ENCODE results near the gene KCNC1. TPM values are rescaled to one million over a fixed set of nuclear protein-coding genes. Genes with fewer than 3 reads are reported as not detected.

The KCNC1 gene
- total and polyA plus RNA-seq, 2 experiments from 2014 or later = 0.11 TPM; not detected in 1

DNA sequence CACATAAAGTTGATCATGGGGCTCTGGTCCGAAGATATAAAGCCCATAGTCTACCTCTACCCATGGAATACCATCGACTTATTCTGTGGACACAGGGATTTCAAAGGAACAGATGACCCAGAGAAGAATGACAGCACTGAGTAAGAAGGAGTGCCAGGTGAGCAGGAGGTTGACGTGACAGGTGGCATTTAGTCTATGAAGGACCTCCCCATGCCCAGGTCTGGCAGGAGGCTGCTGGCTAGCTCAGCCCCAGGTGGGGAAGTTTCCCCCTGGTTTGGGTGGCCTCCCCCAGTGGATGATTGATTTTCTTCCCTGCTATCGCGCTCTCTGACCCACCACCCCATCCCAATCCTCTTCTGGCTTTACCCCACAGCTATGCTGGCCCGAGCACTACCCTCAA, 39.1 kb downstream of the KCNC1 start:
- no peaks in the 10 kb centered on the region for H3K36me3 ChIP-seq (ENCODE audit: insufficient read depth)
- H3K4me1 ChIP-seq (ENCODE audit: insufficient read depth) = no peaks in the 10 kb centered on the region
- no peaks in the 10 kb centered on the region for H3K36me3 Mint-ChIP-seq (ENCODE audit: low read depth)
- peaks cover 8% of the 10 kb centered on the region for H3K4me1 Mint-ChIP-seq
- no peak overlapping the region for H2AFZ ChIP-seq
- no peak overlapping the region for H3K27ac Mint-ChIP-seq
- no peak for TF ChIP-seq STAT1 (IDR thresholded peaks at IDR 0.05; ENCODE audit: unreplicated experiment)
- TF ChIP-seq JUNB (IDR thresholded peaks at IDR 0.05; ENCODE audit: unreplicated experiment) = no peak
- H3K27ac ChIP-seq (ENCODE audit: low read depth) = no peak overlapping the region
- no peaks in the 10 kb centered on the region for H4K20me1 ChIP-seq (replicated peaks; ENCODE audit: insufficient read depth)
- no peaks in the 10 kb centered on the region for H3K27me3 ChIP-seq (ENCODE audit: insufficient read depth)
- no peak for DNase-seq (ENCODE audit: low spot score)
- no peaks in the 10 kb centered on the region for H3K79me2 ChIP-seq (replicated peaks; ENCODE audit: insufficient read depth)
- peaks cover 5% of the 10 kb centered on the region for H3K27me3 Mint-ChIP-seq (ENCODE audit: insufficient read depth, low read depth, poor library complexity)
- no peaks in the 10 kb centered on the region; the same call in 2 of the 3 replicates for H3K9me3 Mint-ChIP-seq
- H3K4me3 ChIP-seq = no peak overlapping the region
- no peaks in the 10 kb centered on the region for H3F3A ChIP-seq (replicated peaks; ENCODE audit: low read depth)
- ATAC-seq = no peak
- no peaks in the 10 kb centered on the region for H3K9me2 ChIP-seq (ENCODE audit: insufficient read depth)
- H3K4me3 Mint-ChIP-seq = no peak overlapping the region
- no peak overlapping the region for H3K4me2 ChIP-seq

- H3K9me3 Mint-ChIP-seq = no peaks in the 10 kb centered on the region
- H3K4me3 ChIP-seq = no peak overlapping the region
- TF ChIP-seq STAT1 (IDR thresholded peaks at IDR 0.05; ENCODE audit: unreplicated experiment) (no peak), EZH2phosphoT487 (IDR thresholded peaks at IDR 0.05; ENCODE audit: unreplicated experiment) (no peak), NANOG (IDR thresholded peaks at IDR 0.05; ENCODE audit: borderline replicate concordance) (no peak), ZNF331 (CRISPR knock-in tag; IDR thresholded peaks at IDR 0.05; ENCODE audit: low read depth) (no peak), CREB1 (CRISPR knock-in tag; IDR thresholded peaks at IDR 0.05; ENCODE audit: low read depth) (no peak), POLR2AphosphoS5 (IDR thresholded peaks at IDR 0.05; ENCODE audit: low read depth) (no peak), JUNB (IDR thresholded peaks at IDR 0.05; ENCODE audit: unreplicated experiment) (no peak), ZNF114 (CRISPR knock-in tag; IDR thresholded peaks at IDR 0.05) (no peak), REST (IDR thresholded peaks at IDR 0.05; ENCODE audit: unreplicated experiment) (no peak)
- TF ChIP-seq, protein P1, sequence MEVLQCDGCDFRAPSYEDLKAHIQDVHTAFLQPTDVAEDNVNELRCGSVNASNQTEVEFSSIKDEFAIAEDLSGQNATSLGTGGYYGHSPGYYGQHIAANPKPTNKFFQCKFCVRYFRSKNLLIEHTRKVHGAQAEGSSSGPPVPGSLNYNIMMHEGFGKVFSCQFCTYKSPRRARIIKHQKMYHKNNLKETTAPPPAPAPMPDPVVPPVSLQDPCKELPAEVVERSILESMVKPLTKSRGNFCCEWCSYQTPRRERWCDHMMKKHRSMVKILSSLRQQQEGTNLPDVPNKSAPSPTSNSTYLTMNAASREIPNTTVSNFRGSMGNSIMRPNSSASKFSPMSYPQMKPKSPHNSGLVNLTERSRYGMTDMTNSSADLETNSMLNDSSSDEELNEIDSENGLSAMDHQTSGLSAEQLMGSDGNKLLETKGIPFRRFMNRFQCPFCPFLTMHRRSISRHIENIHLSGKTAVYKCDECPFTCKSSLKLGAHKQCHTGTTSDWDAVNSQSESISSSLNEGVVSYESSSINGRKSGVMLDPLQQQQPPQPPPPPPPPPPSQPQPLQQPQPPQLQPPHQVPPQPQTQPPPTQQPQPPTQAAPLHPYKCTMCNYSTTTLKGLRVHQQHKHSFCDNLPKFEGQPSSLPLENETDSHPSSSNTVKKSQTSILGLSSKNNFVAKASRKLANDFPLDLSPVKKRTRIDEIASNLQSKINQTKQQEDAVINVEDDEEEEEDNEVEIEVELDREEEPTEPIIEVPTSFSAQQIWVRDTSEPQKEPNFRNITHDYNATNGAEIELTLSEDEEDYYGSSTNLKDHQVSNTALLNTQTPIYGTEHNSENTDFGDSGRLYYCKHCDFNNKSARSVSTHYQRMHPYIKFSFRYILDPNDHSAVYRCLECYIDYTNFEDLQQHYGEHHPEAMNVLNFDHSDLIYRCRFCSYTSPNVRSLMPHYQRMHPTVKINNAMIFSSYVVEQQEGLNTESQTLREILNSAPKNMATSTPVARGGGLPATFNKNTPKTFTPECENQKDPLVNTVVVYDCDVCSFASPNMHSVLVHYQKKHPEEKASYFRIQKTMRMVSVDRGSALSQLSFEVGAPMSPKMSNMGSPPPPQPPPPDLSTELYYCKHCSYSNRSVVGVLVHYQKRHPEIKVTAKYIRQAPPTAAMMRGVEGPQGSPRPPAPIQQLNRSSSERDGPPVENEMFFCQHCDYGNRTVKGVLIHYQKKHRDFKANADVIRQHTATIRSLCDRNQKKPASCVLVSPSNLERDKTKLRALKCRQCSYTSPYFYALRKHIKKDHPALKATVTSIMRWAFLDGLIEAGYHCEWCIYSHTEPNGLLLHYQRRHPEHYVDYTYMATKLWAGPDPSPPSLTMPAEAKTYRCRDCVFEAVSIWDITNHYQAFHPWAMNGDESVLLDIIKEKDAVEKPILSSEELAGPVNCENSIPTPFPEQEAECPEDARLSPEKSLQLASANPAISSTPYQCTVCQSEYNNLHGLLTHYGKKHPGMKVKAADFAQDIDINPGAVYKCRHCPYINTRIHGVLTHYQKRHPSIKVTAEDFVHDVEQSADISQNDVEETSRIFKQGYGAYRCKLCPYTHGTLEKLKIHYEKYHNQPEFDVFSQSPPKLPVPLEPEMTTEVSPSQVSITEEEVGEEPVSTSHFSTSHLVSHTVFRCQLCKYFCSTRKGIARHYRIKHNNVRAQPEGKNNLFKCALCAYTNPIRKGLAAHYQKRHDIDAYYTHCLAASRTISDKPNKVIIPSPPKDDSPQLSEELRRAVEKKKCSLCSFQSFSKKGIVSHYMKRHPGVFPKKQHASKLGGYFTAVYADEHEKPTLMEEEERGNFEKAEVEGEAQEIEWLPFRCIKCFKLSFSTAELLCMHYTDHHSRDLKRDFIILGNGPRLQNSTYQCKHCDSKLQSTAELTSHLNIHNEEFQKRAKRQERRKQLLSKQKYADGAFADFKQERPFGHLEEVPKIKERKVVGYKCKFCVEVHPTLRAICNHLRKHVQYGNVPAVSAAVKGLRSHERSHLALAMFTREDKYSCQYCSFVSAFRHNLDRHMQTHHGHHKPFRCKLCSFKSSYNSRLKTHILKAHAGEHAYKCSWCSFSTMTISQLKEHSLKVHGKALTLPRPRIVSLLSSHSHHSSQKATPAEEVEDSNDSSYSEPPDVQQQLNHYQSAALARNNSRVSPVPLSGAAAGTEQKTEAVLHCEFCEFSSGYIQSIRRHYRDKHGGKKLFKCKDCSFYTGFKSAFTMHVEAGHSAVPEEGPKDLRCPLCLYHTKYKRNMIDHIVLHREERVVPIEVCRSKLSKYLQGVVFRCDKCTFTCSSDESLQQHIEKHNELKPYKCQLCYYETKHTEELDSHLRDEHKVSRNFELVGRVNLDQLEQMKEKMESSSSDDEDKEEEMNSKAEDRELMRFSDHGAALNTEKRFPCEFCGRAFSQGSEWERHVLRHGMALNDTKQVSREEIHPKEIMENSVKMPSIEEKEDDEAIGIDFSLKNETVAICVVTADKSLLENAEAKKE (CRISPR knock-in tag; IDR thresholded peaks at IDR 0.05) = no peak
Measured at GRCh38 chr11:17774232-17775034, 39.9 kb downstream of the KCNC1 start.

More at GRCh38 chr11:17774232-17775034, 39.9 kb downstream of the KCNC1 start:
- Histone ChIP-seq H2AFZ (no peak overlapping the region), H3K4me2 (no peak overlapping the region), H3K9me2 (ENCODE audit: insufficient read depth) (no peaks in the 10 kb centered on the region), H3K4me1 (ENCODE audit: insufficient read depth) (no peaks in the 10 kb centered on the region), H3K79me2 (replicated peaks; ENCODE audit: insufficient read depth) (no peaks in the 10 kb centered on the region), H3K27me3 (ENCODE audit: insufficient read depth) (no peaks in the 10 kb centered on the region), H3K36me3 (ENCODE audit: insufficient read depth) (no peaks in the 10 kb centered on the region), H3F3A (replicated peaks; ENCODE audit: low read depth) (no peaks in the 10 kb centered on the region), H3K27ac (ENCODE audit: low read depth) (no peak overlapping the region), H4K20me1 (replicated peaks; ENCODE audit: insufficient read depth) (no peaks in the 10 kb centered on the region)
- ATAC-seq (no peak), DNase-seq (ENCODE audit: low spot score) (no peak)
- H3K4me3 Mint-ChIP-seq = no peak overlapping the region
- H3K4me1 Mint-ChIP-seq = peaks cover 8% of the 10 kb centered on the region
- H3K27ac Mint-ChIP-seq = no peak overlapping the region
- no peaks in the 10 kb centered on the region for H3K36me3 Mint-ChIP-seq (ENCODE audit: low read depth)
- peaks cover 7% of the 10 kb centered on the region for H3K27me3 Mint-ChIP-seq (ENCODE audit: insufficient read depth, low read depth, poor library complexity)

Data from GM23338 (cell line).